ENCODE measurements around the gene PACRGL. TPM values are rescaled to one million over a fixed set of nuclear protein-coding genes. Genes with fewer than 3 reads are reported as not detected.

The PACRGL gene
- total RNA-seq, 4 donors from 2014 or later = 17.1 to 50.3 (median 25.1) TPM

GRCh38 chr4:20696815-20697214 is 3.4 kb upstream of the PACRGL start:
- no peaks in the 10 kb centered on the region for H3K27me3 ChIP-seq
- no peaks in the 10 kb centered on the region for H3K9me3 ChIP-seq
- H3K4me1 ChIP-seq = peaks cover 0 to 12% (median 0%) of the 10 kb centered on the region in 4 donors
- H3K27ac ChIP-seq = no peak overlapping the region
- TF ChIP-seq POLR2A (IDR thresholded peaks at IDR 0.05) = no peak
- no peak for TF ChIP-seq CTCF (IDR thresholded peaks at IDR 0.05)
- DNase-seq = no peak
- H3K36me3 ChIP-seq = no peaks in the 10 kb centered on the region
- H3K4me3 ChIP-seq = no peak overlapping the region

- DNase-seq = no peak
- H3K27me3 ChIP-seq = no peaks in the 10 kb centered on the region
- no peak overlapping the region for H3K4me3 ChIP-seq
- H3K9me3 ChIP-seq = no peaks in the 10 kb centered on the region
- peaks cover 0 to 12% (median 0%) of the 10 kb centered on the region in 4 donors for H3K4me1 ChIP-seq
- no peaks in the 10 kb centered on the region for H3K36me3 ChIP-seq
- TF ChIP-seq CTCF (IDR thresholded peaks at IDR 0.05) (no peak), POLR2A (IDR thresholded peaks at IDR 0.05) (no peak)
- no peak overlapping the region for H3K27ac ChIP-seq
Observed at GRCh38 chr4:20698382-20698781, 1.9 kb upstream of the PACRGL start.

- no peak overlapping the region for H3K27ac ChIP-seq
- H3K27me3 ChIP-seq = no peaks in the 10 kb centered on the region
- DNase-seq = no peak
- no peaks in the 10 kb centered on the region for H3K9me3 ChIP-seq
- H3K4me1 ChIP-seq = peaks cover 0 to 12% (median 0%) of the 10 kb centered on the region in 4 donors
- TF ChIP-seq CTCF (IDR thresholded peaks at IDR 0.05) (no peak), POLR2A (IDR thresholded peaks at IDR 0.05) (no peak)
- H3K36me3 ChIP-seq = no peaks in the 10 kb centered on the region
- no peak overlapping the region for H3K4me3 ChIP-seq
Observed at GRCh38 chr4:20698820-20699219, 1.4 kb upstream of the PACRGL start.

GRCh38 chr4:20711335-20711734 is 11.1 kb downstream of the PACRGL start:
- no peak for DNase-seq
- Histone ChIP-seq H3K4me3 (no peak overlapping the region), H3K9me3 (no peaks in the 10 kb centered on the region), H3K27me3 (no peaks in the 10 kb centered on the region), H3K36me3 (peaks cover 0 to 51% (median 0%) of the 10 kb centered on the region in 3 donors), H3K4me1 (no peaks in the 10 kb centered on the region), H3K27ac (no peak overlapping the region)
- TF ChIP-seq CTCF (IDR thresholded peaks at IDR 0.05) (no peak), POLR2A (IDR thresholded peaks at IDR 0.05) (no peak)

DNA sequence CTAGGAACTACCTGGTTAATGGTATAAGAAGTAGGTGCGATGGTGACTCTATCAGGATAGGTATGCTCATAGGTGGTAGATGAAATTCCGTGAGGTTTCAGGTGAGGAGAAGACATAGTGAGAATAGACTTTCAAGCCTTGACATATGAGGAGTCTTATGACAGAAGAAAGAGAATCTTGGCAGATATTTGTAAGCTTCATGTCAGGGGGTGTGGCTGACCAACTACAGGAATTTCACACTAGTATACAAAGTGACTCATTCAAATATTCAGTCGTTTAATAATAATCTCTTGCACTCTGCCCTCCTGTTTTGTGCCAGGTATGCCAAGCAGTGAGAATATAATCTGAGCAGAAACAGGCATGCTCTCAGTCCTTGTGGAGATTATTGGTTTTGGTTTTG is 22.8 kb downstream of the PACRGL start:
- Histone ChIP-seq H3K36me3 (peaks cover 0 to 46% (median 3%) of the 10 kb centered on the region in 3 donors), H3K9me3 (peaks cover 0 to 7% (median 0%) of the 10 kb centered on the region in 4 donors), H3K27me3 (no peaks in the 10 kb centered on the region), H3K27ac (no peak overlapping the region), H3K4me1 (no peaks in the 10 kb centered on the region), H3K4me3 (no peak overlapping the region)
- no peak for DNase-seq
- no peak for TF ChIP-seq CTCF (IDR thresholded peaks at IDR 0.05)
- no peak for TF ChIP-seq POLR2A (IDR thresholded peaks at IDR 0.05)

DNA sequence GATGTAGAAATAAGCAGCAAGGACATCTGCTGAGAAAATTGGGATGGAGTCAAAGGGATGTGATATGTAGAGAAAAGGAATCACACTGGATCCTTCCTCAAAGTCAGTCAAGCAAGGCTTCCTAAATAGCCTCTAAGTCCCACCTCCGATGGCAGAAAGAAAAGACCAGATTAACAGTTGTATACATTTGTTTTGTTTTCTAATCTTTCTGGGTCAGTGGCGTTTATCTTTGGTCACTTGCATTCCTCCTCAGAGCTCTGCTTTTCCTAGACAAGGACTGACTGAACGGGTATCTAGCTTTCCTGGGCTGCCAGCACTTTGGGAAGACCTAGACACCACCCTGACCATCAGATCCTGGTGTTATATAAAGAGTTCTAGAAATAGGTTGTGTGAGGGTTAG is 23.2 kb downstream of the PACRGL start:
- no peak for TF ChIP-seq CTCF (IDR thresholded peaks at IDR 0.05)
- TF ChIP-seq POLR2A (IDR thresholded peaks at IDR 0.05) = no peak
- peaks cover 0 to 46% (median 3%) of the 10 kb centered on the region in 3 donors for H3K36me3 ChIP-seq

More for the DNA sequence above, 23.2 kb downstream of the PACRGL start:
- Histone ChIP-seq H3K27ac (no peak overlapping the region), H3K27me3 (no peaks in the 10 kb centered on the region), H3K4me1 (no peaks in the 10 kb centered on the region), H3K9me3 (peaks cover 0 to 7% (median 0%) of the 10 kb centered on the region in 4 donors), H3K4me3 (no peak overlapping the region)
- DNase-seq = no peak
